Endodermal cell (in vitro differentiated cells): Measurements from ENCODE around the gene IP6K3. TPM values are rescaled to one million over a fixed set of nuclear protein-coding genes. Genes with fewer than 3 reads are reported as not detected.

ENCODE experiments used
- DNase-seq: peaks from one replicate; pipeline ENCODE4 v3.0.0-alpha.2; 2017
- H3K27ac ChIP-seq: 2 replicates; pipeline ENCODE4 v1.5.1; 2013; ENCODE audit warnings: mild to moderate bottlenecking, low read depth, low read length, moderate library complexity
- H3K27me3 ChIP-seq: 2 replicates; pipeline ENCODE4 v1.6.1; 2013; ENCODE audit warnings: mild to moderate bottlenecking, low read length, moderate library complexity; ENCODE audit not compliant: insufficient read depth, control insufficient read depth, poor library complexity, severe bottlenecking
- H3K36me3 ChIP-seq: 2 replicates; pipeline ENCODE4 v1.7.0; 2013; ENCODE audit warnings: mild to moderate bottlenecking, low read length, moderate library complexity; ENCODE audit not compliant: control insufficient read depth, insufficient read depth
- H3K4me1 ChIP-seq: one replicate; pipeline ENCODE4 v1.7.0; 2013; ENCODE audit warnings: low read length; ENCODE audit not compliant: control insufficient read depth, insufficient read depth
- H3K4me3 ChIP-seq: 2 replicates; pipeline ENCODE4 v1.5.1; 2013; ENCODE audit warnings: mild to moderate bottlenecking, low read length, moderate library complexity
- H3K9ac ChIP-seq: 2 replicates; pipeline ENCODE4 v1.6.1; 2013; ENCODE audit warnings: mild to moderate bottlenecking, low read length, moderate library complexity; ENCODE audit not compliant: poor library complexity, severe bottlenecking; ENCODE audit errors: extremely low read depth
- H3K9me3 ChIP-seq: 2 replicates; pipeline ENCODE4 v1.6.1; 2013; ENCODE audit warnings: mild to moderate bottlenecking, low read length, moderate library complexity; ENCODE audit not compliant: control insufficient read depth
- H3K27ac Mint-ChIP-seq: 2 replicates; pipeline ENCODE4 v1.8.0; 2020; ENCODE audit warnings: mixed read lengths
- H3K27me3 Mint-ChIP-seq: 2 replicates; pipeline ENCODE4 v1.8.0; 2021; ENCODE audit warnings: mild to moderate bottlenecking, mixed read lengths; ENCODE audit not compliant: insufficient read depth
- H3K36me3 Mint-ChIP-seq: 2 replicates; pipeline ENCODE4 v1.8.0; 2020; ENCODE audit warnings: low read depth, mixed read lengths
- H3K4me1 Mint-ChIP-seq: 2 replicates; pipeline ENCODE4 v1.8.0; 2020; ENCODE audit warnings: mixed read lengths
- H3K4me3 Mint-ChIP-seq: 2 replicates; pipeline ENCODE4 v1.8.0; 2020; ENCODE audit warnings: mild to moderate bottlenecking, moderate library complexity, mixed read lengths
- H3K9me3 Mint-ChIP-seq: 2 replicates; pipeline ENCODE4 v1.8.0; 2020; ENCODE audit warnings: mild to moderate bottlenecking, mixed read lengths
- CTCF ChIP-seq: fragments of 200-600 bp; sonication (generic); conservative IDR thresholded peaks from 2 replicates; pipeline ENCODE4 v1.5.0; 2021; ENCODE audit warnings: antibody characterized with exemption, mild to moderate bottlenecking
- WGBS, 2 experiments: methylation state at CpG; one replicate each; pipeline versions ENCODE4 v1.1.5 to v1.1.7; 2013; ENCODE audit warnings: missing lambda C conversion rate in 2 of 2, mixed read lengths in 1 of 2; ENCODE audit not compliant: insufficient coverage in 1 of 2, insufficient read length in 1 of 2; 5-methylcytosine and 5-hydroxymethylcytosine counted together
- total RNA-seq, 2 donors: library from RNA; stranded (reverse); fragmentation: NEBNext Ultra II Directional in 1 of 2; extraction: Animal tissue kit (Norgen Biotek cat#: 25700) in 1 of 2; gene quantifications; 2 replicates in 1 of 2; 3 replicates in 1 of 2; pipeline ENCODE4 v1.2.1, GENCODE V29; 2021

Gene IP6K3
- total RNA-seq, 2 donors from 2014 or later = not detected

- 81 to 86% methylated on average over 10 to 13 of the region's 13 CpGs for WGBS, 2 experiments
- Mint-ChIP-seq H3K36me3 (peaks cover 50% of the 10 kb centered on the region), H3K27ac (peak overlapping the region; percentile 44), H3K4me3 (no peak overlapping the region), H3K9me3 (no peaks in the 10 kb centered on the region), H3K27me3 (no peaks in the 10 kb centered on the region), H3K4me1 (peaks cover 63% of the 10 kb centered on the region)
- Histone ChIP-seq H3K4me1 (peaks cover 32% of the 10 kb centered on the region), H3K27ac (peak overlapping the region; percentile 51), H3K9ac (no peak overlapping the region), H3K9me3 (no peaks in the 10 kb centered on the region), H3K36me3 (peaks cover 55% of the 10 kb centered on the region), H3K4me3 (no peak overlapping the region), H3K27me3 (no peaks in the 10 kb centered on the region)
- no peak for DNase-seq
- no peak for TF ChIP-seq CTCF
Observed at GRCh38 chr6:33784787-33785186, 38.1 kb upstream of the IP6K3 start.

- H3K9ac ChIP-seq = no peak overlapping the region
- no peak overlapping the region for H3K4me3 Mint-ChIP-seq
- H3K36me3 Mint-ChIP-seq = peaks cover 58% of the 10 kb centered on the region
- peaks cover 63% of the 10 kb centered on the region for H3K36me3 ChIP-seq
- no peaks in the 10 kb centered on the region for H3K9me3 Mint-ChIP-seq
- no peaks in the 10 kb centered on the region for H3K9me3 ChIP-seq
- H3K27me3 Mint-ChIP-seq = no peaks in the 10 kb centered on the region
- H3K27me3 ChIP-seq = no peaks in the 10 kb centered on the region
- H3K27ac ChIP-seq = no peak overlapping the region
- peaks cover 65% of the 10 kb centered on the region for H3K4me1 Mint-ChIP-seq
- H3K27ac Mint-ChIP-seq = no peak overlapping the region
- no peak for TF ChIP-seq CTCF
- H3K4me3 ChIP-seq = no peak overlapping the region
- peaks cover 31% of the 10 kb centered on the region for H3K4me1 ChIP-seq
- WGBS, 2 experiments = 96 to 97% methylated on average over 7 to 9 of the region's 10 CpGs
- no peak for DNase-seq
Observed at GRCh38 chr6:33783781-33784520, 37.2 kb upstream of the IP6K3 start.

- Histone ChIP-seq H3K27ac (no peak overlapping the region), H3K27me3 (no peaks in the 10 kb centered on the region), H3K36me3 (peaks cover 72% of the 10 kb centered on the region), H3K4me3 (no peak overlapping the region), H3K9ac (no peak overlapping the region), H3K9me3 (no peaks in the 10 kb centered on the region), H3K4me1 (peaks cover 43% of the 10 kb centered on the region)
- Mint-ChIP-seq H3K27ac (peak overlapping the region; percentile 90), H3K36me3 (peaks cover 65% of the 10 kb centered on the region), H3K27me3 (no peaks in the 10 kb centered on the region), H3K9me3 (no peaks in the 10 kb centered on the region), H3K4me3 (no peak overlapping the region), H3K4me1 (peaks cover 73% of the 10 kb centered on the region)
- TF ChIP-seq CTCF = no peak
- 94 to 100% methylated on average over 3 to 5 of the region's 5 CpGs for WGBS, 2 experiments
- DNase-seq = no peak
Observed at GRCh38 chr6:33782561-33782960, 35.9 kb upstream of the IP6K3 start.
